ENCODE data around the gene WWOX. TPM values are rescaled to one million over a fixed set of nuclear protein-coding genes. Genes with fewer than 3 reads are reported as not detected.

The WWOX gene
- total and polyA plus RNA-seq, 2 of the 8 experiments (the other 6 are each of a cell fraction or from before 2014, with no cell fraction given): 5.4 to 16.7 TPM

GRCh38 chr16:78462288-78463208 lies 363.1 kb downstream of the WWOX start:
- H4K91ac ChIP-seq (replicated peaks; ENCODE audit: insufficient read length, low read length): no peak overlapping the region
- H3K9me3 ChIP-seq (ENCODE audit: insufficient read depth in 2 of 2, low read depth in 1 of 2, low read length in 1 of 2): no peaks in the 10 kb centered on the region; a peak in 1 of 4 replicates
- no peak overlapping the region for H3K18ac ChIP-seq (ENCODE audit: extremely low read depth, low read length)
- no peak for DNase-seq (ENCODE audit: low read depth in 1 of 2, low spot score in 2 of 2)
- H2BK20ac ChIP-seq (ENCODE audit: low read length): no peak overlapping the region
- no peaks in the 10 kb centered on the region for H3K27me3 ChIP-seq (replicated peaks in 1 of 4; ENCODE audit: control insufficient read depth in 3 of 4, extremely low read depth in 1 of 4, insufficient read depth in 3 of 4, low read length in 3 of 4)
- no peak overlapping the region for H2BK15ac ChIP-seq (ENCODE audit: low read length)
- H4K5ac ChIP-seq (ENCODE audit: insufficient read length, low read depth, low read length): no peak overlapping the region
- H4K8ac ChIP-seq (ENCODE audit: extremely low read depth, insufficient read depth, low read length): no peak overlapping the region
- H3K79me2 ChIP-seq (ENCODE audit: control insufficient read depth in 1 of 2, insufficient read depth in 2 of 2, low read length in 2 of 2): no peaks in the 10 kb centered on the region
- H3K4me2 ChIP-seq (ENCODE audit: insufficient read depth in 1 of 2, low read depth in 2 of 2, low read length in 2 of 2): no peak overlapping the region
- no peak overlapping the region for H3K23ac ChIP-seq (ENCODE audit: insufficient read length)
- H2AK5ac ChIP-seq (ENCODE audit: low read depth, low read length): no peak overlapping the region
- no peaks in the 10 kb centered on the region for H3K23me2 ChIP-seq (ENCODE audit: low read depth, low read length)
- no peak overlapping the region for H3K9ac ChIP-seq (replicated peaks in 1 of 4; ENCODE audit: extremely low read depth in 1 of 4, low read depth in 3 of 4, low read length in 3 of 4)
- H2BK12ac ChIP-seq (ENCODE audit: low read depth, low read length): no peak overlapping the region
- H2AFZ ChIP-seq (ENCODE audit: low read length): no peak overlapping the region
- no peak overlapping the region for H3K27ac ChIP-seq (ENCODE audit: low read depth, low read length)
- no peaks in the 10 kb centered on the region for H4K20me1 ChIP-seq (replicated peaks in 1 of 2; ENCODE audit: control insufficient read depth in 1 of 2, insufficient read depth in 2 of 2, low read length in 2 of 2)
- H3K4me3 ChIP-seq (ENCODE audit: extremely low read depth in 1 of 4, insufficient read depth in 2 of 4, low read depth in 3 of 4, low read length in 4 of 4): no peak overlapping the region
- no peak overlapping the region for H2BK5ac ChIP-seq (ENCODE audit: low read depth, low read length)
- H2BK120ac ChIP-seq (replicated peaks; ENCODE audit: low read depth, low read length): no peak overlapping the region
- no peaks in the 10 kb centered on the region; a peak in 1 of 8 replicates for H3K36me3 ChIP-seq (ENCODE audit: control insufficient read depth in 2 of 4, insufficient read depth in 4 of 4, low read length in 3 of 4)
- POLR2A ChIA-PET (ENCODE audit: partially characterized antibody): no interaction called here
- FAIRE-seq: no peak
- H3K56ac ChIP-seq (replicated peaks; ENCODE audit: insufficient read length, low read depth, low read length): no peak overlapping the region
- CTCF ChIA-PET (ENCODE audit: partially characterized antibody): interaction anchor here (0.6 to 3.3 kb wide), 5 partner anchors 15 to 220 kb away, joined by 3 to 9 read pairs (median 3); no protein-coding TSS in a partner anchor
- H3K79me1 ChIP-seq (ENCODE audit: low read depth, low read length): no peaks in the 10 kb centered on the region
- no peak overlapping the region for H3K4ac ChIP-seq (replicated peaks; ENCODE audit: insufficient read length, low read depth, low read length)
- no peak overlapping the region for H3K14ac ChIP-seq (ENCODE audit: insufficient read length)
- no peaks in the 10 kb centered on the region for H3K4me1 ChIP-seq (replicated peaks in 1 of 4; ENCODE audit: control insufficient read depth in 3 of 4, insufficient read depth in 4 of 4, low read length in 3 of 4)
- 91% methylated on average over 24 of the region's 24 CpGs; no CpG with 5 or more reads in 1 of the 2 experiments for WGBS, 2 experiments (ENCODE audit: extremely low coverage in 1 of 2, insufficient coverage in 1 of 2, insufficient read length in 1 of 2, insufficient replicate concordance in 2 of 2, low coverage in 1 of 2, low lambda C conversion rate in 2 of 2, missing lambda C conversion rate in 1 of 2)
- TF ChIP-seq GABPA (IDR thresholded peaks at IDR 0.05; ENCODE audit: borderline replicate concordance, insufficient read depth, low read length) (no peak), BRCA1 (IDR thresholded peaks at IDR 0.05; ENCODE audit: low read depth, low read length) (no peak), RNF2 (IDR thresholded peaks at IDR 0.05; ENCODE audit: borderline replicate concordance, low read depth, low read length, missing control alignments, poor library complexity, severe bottlenecking) (no peak)

Data from H1 (cell line).